Skeletal muscle tissue (tissue), 4 donors: ENCODE data around the gene OR10A2. TPM values are rescaled to one million over a fixed set of nuclear protein-coding genes. Genes with fewer than 3 reads are reported as not detected.

Experiments used
- H3K27ac ChIP-seq: one replicate; pipeline ENCODE4 v1.7.0; 2013; ENCODE audit warnings: mild to moderate bottlenecking, low read depth, low read length, inconsistent platforms
- H3K27me3 ChIP-seq, 3 donors: one replicate each; pipeline ENCODE4 v1.7.0; 2013; ENCODE audit warnings: low read length in 3 of 3; ENCODE audit not compliant: control insufficient read depth in 3 of 3, insufficient read depth in 3 of 3
- H3K36me3 ChIP-seq, 3 donors: one replicate each; pipeline ENCODE4 v1.7.0; 2013; ENCODE audit warnings: low read length in 3 of 3; ENCODE audit not compliant: control insufficient read depth in 3 of 3, insufficient read depth in 3 of 3
- H3K4me1 ChIP-seq, 3 donors: one replicate each; pipeline ENCODE4 v1.7.0; 2013; ENCODE audit warnings: low read length in 3 of 3, mild to moderate bottlenecking in 3 of 3; ENCODE audit not compliant: control insufficient read depth in 3 of 3, insufficient read depth in 3 of 3
- H3K4me3 ChIP-seq, 3 donors: one replicate each; pipeline ENCODE4 v1.7.0; 2013; ENCODE audit warnings: low read length in 3 of 3
- H3K9ac ChIP-seq, 3 donors: one replicate each; pipeline ENCODE4 v1.7.0; 2013; ENCODE audit warnings: low read length in 3 of 3, mild to moderate bottlenecking in 3 of 3, moderate library complexity in 2 of 3, low read depth in 1 of 3
- H3K9me3 ChIP-seq, 3 donors: one replicate each; pipeline ENCODE4 v1.7.0; 2013; ENCODE audit warnings: low read length in 3 of 3; ENCODE audit not compliant: control insufficient read depth in 3 of 3
- total RNA-seq: library from RNA; depleted of rRNA; stranded (reverse); fragments of >200 nt; gene quantifications from one replicate; pipeline ENCODE4 v1.2.3, GENCODE V29; 2014
- donor health status: Osteomylitis.

OR10A2 gene
- not detected for total RNA-seq

- no peaks in the 10 kb centered on the region for H3K9me3 ChIP-seq
- no peak within 1 kb of the TSS for H3K4me3 ChIP-seq
- H3K36me3 ChIP-seq, result no peaks in the 10 kb centered on the region
- no peaks in the 10 kb centered on the region for H3K4me1 ChIP-seq
- no peaks in the 10 kb centered on the region for H3K27me3 ChIP-seq
- H3K27ac ChIP-seq, result no peak within 1 kb of the TSS
- no peak within 1 kb of the TSS for H3K9ac ChIP-seq
Measured at GRCh38 chr11:6862961-6863360, at the start of gene OR10A2. Gene OR10A2, plus strand, starts transcription at chr11:6863057. Its CDS starts 6,698 bp downstream, at chr11:6869755.

GRCh38 chr11:6813656-6814055, 49.2 kb upstream of the OR10A2 start:
- H3K4me3 ChIP-seq, result no peak overlapping the region
- no peaks in the 10 kb centered on the region for H3K36me3 ChIP-seq
- no peaks in the 10 kb centered on the region for H3K4me1 ChIP-seq
- H3K27ac ChIP-seq, result no peak overlapping the region
- H3K27me3 ChIP-seq, result peaks cover 0 to 5% (median 5%) of the 10 kb centered on the region in 3 donors
- no peak overlapping the region for H3K9ac ChIP-seq
- no peaks in the 10 kb centered on the region for H3K9me3 ChIP-seq

- no peak overlapping the region for H3K4me3 ChIP-seq
- no peaks in the 10 kb centered on the region for H3K9me3 ChIP-seq
- no peaks in the 10 kb centered on the region for H3K4me1 ChIP-seq
- H3K36me3 ChIP-seq, result no peaks in the 10 kb centered on the region
- no peak overlapping the region for H3K9ac ChIP-seq
- H3K27me3 ChIP-seq, result peaks cover 0 to 4% (median 2%) of the 10 kb centered on the region in 3 donors
- no peak overlapping the region for H3K27ac ChIP-seq
Measured at GRCh38 chr11:6817694-6818093, 45.2 kb upstream of the OR10A2 start.

GRCh38 chr11:6818967-6819366, 43.9 kb upstream of the OR10A2 start:
- H3K9me3 ChIP-seq, result no peaks in the 10 kb centered on the region
- H3K27ac ChIP-seq, result no peak overlapping the region
- H3K4me1 ChIP-seq, result no peaks in the 10 kb centered on the region
- no peaks in the 10 kb centered on the region for H3K27me3 ChIP-seq
- H3K36me3 ChIP-seq, result no peaks in the 10 kb centered on the region
- H3K9ac ChIP-seq, result no peak overlapping the region
- H3K4me3 ChIP-seq, result no peak overlapping the region

- no peak overlapping the region for H3K9ac ChIP-seq
- H3K27ac ChIP-seq, result no peak overlapping the region
- no peaks in the 10 kb centered on the region for H3K9me3 ChIP-seq
- no peaks in the 10 kb centered on the region for H3K36me3 ChIP-seq
- no peaks in the 10 kb centered on the region for H3K27me3 ChIP-seq
- H3K4me1 ChIP-seq, result no peaks in the 10 kb centered on the region
- H3K4me3 ChIP-seq, result no peak overlapping the region
Measured at GRCh38 chr11:6824136-6824823, 38.6 kb upstream of the OR10A2 start.

GRCh38 chr11:6825231-6825744, 37.6 kb upstream of the OR10A2 start:
- Histone ChIP-seq H3K9ac (no peak overlapping the region), H3K36me3 (no peaks in the 10 kb centered on the region), H3K4me1 (no peaks in the 10 kb centered on the region), H3K4me3 (no peak overlapping the region), H3K27me3 (no peaks in the 10 kb centered on the region), H3K9me3 (no peaks in the 10 kb centered on the region), H3K27ac (no peak overlapping the region)

GRCh38 chr11:6828103-6828502, 34.8 kb upstream of the OR10A2 start:
- Histone ChIP-seq H3K4me1 (no peaks in the 10 kb centered on the region), H3K4me3 (no peak overlapping the region), H3K27me3 (no peaks in the 10 kb centered on the region), H3K36me3 (no peaks in the 10 kb centered on the region), H3K27ac (no peak overlapping the region), H3K9ac (no peak overlapping the region), H3K9me3 (no peaks in the 10 kb centered on the region)

GRCh38 chr11:6833356-6833755, 29.5 kb upstream of the OR10A2 start:
- Histone ChIP-seq H3K9ac (no peak overlapping the region), H3K27ac (no peak overlapping the region), H3K9me3 (no peaks in the 10 kb centered on the region), H3K36me3 (no peaks in the 10 kb centered on the region), H3K27me3 (no peaks in the 10 kb centered on the region), H3K4me1 (no peaks in the 10 kb centered on the region), H3K4me3 (no peak overlapping the region)

- H3K9ac ChIP-seq, result no peak overlapping the region
- H3K4me1 ChIP-seq, result no peaks in the 10 kb centered on the region
- H3K4me3 ChIP-seq, result no peak overlapping the region
- no peaks in the 10 kb centered on the region for H3K27me3 ChIP-seq
- H3K27ac ChIP-seq, result no peak overlapping the region
- H3K9me3 ChIP-seq, result no peaks in the 10 kb centered on the region
- H3K36me3 ChIP-seq, result no peaks in the 10 kb centered on the region
Measured at GRCh38 chr11:6834021-6834420, 28.8 kb upstream of the OR10A2 start.

GRCh38 chr11:6841694-6842093, 21.2 kb upstream of the OR10A2 start:
- Histone ChIP-seq H3K27me3 (no peaks in the 10 kb centered on the region), H3K9me3 (peaks cover 0 to 4% (median 3%) of the 10 kb centered on the region in 3 donors), H3K27ac (no peak overlapping the region)

More at GRCh38 chr11:6841694-6842093, 21.2 kb upstream of the OR10A2 start:
- Histone ChIP-seq H3K36me3 (no peaks in the 10 kb centered on the region), H3K9ac (no peak overlapping the region), H3K4me1 (no peaks in the 10 kb centered on the region), H3K4me3 (no peak overlapping the region)
